ENCODE data around the gene ZNF554. TPM values are rescaled to one million over a fixed set of nuclear protein-coding genes. Genes with fewer than 3 reads are reported as not detected.

The ZNF554 gene
- total RNA-seq, 2 experiments from 2014 or later: 2.0 TPM

DNA sequence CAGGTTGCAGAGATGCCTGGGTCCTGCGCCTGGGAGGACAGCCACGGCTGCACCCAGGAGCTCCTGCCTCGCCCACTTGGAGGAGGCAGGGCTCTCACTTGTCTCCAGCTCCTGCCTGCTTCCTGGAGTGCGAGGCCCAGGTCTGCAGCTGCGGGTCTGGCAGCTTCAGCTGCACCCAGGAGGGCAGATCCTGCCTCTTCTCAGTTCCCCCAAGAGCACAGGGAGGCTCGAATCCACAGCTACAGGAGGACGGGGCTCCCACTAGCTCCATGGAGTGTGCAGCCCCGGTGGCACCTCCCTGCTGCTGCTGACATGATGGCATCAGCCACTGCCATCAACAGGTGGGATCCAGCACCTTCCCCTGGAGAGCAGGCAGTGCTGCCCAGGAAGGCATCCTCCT is 4.5 kb downstream of the ZNF554 start:
- Mint-ChIP-seq H3K4me3 (no peak overlapping the region), H3K36me3 (peaks cover 23% of the 10 kb centered on the region), H3K27ac (no peak overlapping the region), H3K4me1 (ENCODE audit: low read depth) (peaks cover 2% of the 10 kb centered on the region), H3K27me3 (no peaks in the 10 kb centered on the region), H3K9me3 (peaks cover 11% of the 10 kb centered on the region)
- intact Hi-C loops (cut with micrococcal nuclease): loop anchor here (10.0 kb wide), 1 partner anchor 51 kb away; no protein-coding TSS in a partner anchor
- POLR2A ChIA-PET: no interaction called here
- no peak for DNase-seq
- CTCF ChIA-PET: interaction anchor here (1.6 kb wide), 1 partner anchor 17 kb away, joined by 3 read pairs; the partner anchor contains the start of gene ZNF555

GRCh38 chr19:2827022-2827421 is 7.4 kb downstream of the ZNF554 start:
- Mint-ChIP-seq H3K27ac (no peak overlapping the region), H3K9me3 (peaks cover 24% of the 10 kb centered on the region), H3K4me3 (no peak overlapping the region), H3K36me3 (peaks cover 34% of the 10 kb centered on the region), H3K4me1 (ENCODE audit: low read depth) (no peaks in the 10 kb centered on the region), H3K27me3 (no peaks in the 10 kb centered on the region)
- no peak for DNase-seq
- intact Hi-C loops (cut with micrococcal nuclease): loop anchor here (10.0 kb wide), 1 partner anchor 48 kb away; no protein-coding TSS in a partner anchor
- POLR2A ChIA-PET: no interaction called here
- CTCF ChIA-PET: interaction anchor here (1.0 kb wide), 1 partner anchor 179 kb away, joined by 3 read pairs; no protein-coding TSS in a partner anchor

- H3K4me1 Mint-ChIP-seq (ENCODE audit: low read depth): no peaks in the 10 kb centered on the region
- H3K36me3 Mint-ChIP-seq: peaks cover 43% of the 10 kb centered on the region
- no peak overlapping the region for H3K27ac Mint-ChIP-seq
- H3K27me3 Mint-ChIP-seq: no peaks in the 10 kb centered on the region
- peaks cover 31% of the 10 kb centered on the region for H3K9me3 Mint-ChIP-seq
- intact Hi-C loops (cut with micrococcal nuclease): loop anchor here (10.0 kb wide), 1 partner anchor 47 kb away; no protein-coding TSS in a partner anchor
- no peak for DNase-seq
- CTCF ChIA-PET: no interaction called here
- no peak overlapping the region for H3K4me3 Mint-ChIP-seq
- POLR2A ChIA-PET: no interaction called here
Observed at GRCh38 chr19:2827840-2828489, 8.3 kb downstream of the ZNF554 start.

- intact Hi-C loops (cut with micrococcal nuclease): no loop called here
- H3K4me3 Mint-ChIP-seq: no peak overlapping the region
- ChIA-PET POLR2A (no interaction called here), CTCF (interaction anchor here (1.0 kb wide), 1 partner anchor 15 kb away, joined by 4 read pairs; no protein-coding TSS in a partner anchor)
- H3K4me1 Mint-ChIP-seq (ENCODE audit: low read depth): no peaks in the 10 kb centered on the region
- peaks cover 65% of the 10 kb centered on the region for H3K36me3 Mint-ChIP-seq
- no peak overlapping the region for H3K27ac Mint-ChIP-seq
- DNase-seq: no peak
- H3K9me3 Mint-ChIP-seq: peaks cover 65% of the 10 kb centered on the region
- no peaks in the 10 kb centered on the region for H3K27me3 Mint-ChIP-seq
Observed at GRCh38 chr19:2834294-2834871, 14.7 kb downstream of the ZNF554 start.

GRCh38 chr19:2837430-2837829 is 17.8 kb downstream of the ZNF554 start:
- intact Hi-C loops (cut with micrococcal nuclease): no loop called here
- no peak overlapping the region for H3K4me3 Mint-ChIP-seq
- DNase-seq: no peak
- peaks cover 7% of the 10 kb centered on the region for H3K4me1 Mint-ChIP-seq (ENCODE audit: low read depth)
- POLR2A ChIA-PET: interaction anchor here (0.7 kb wide), 1 partner anchor 175 kb away, joined by 5 read pairs; no protein-coding TSS in a partner anchor
- peaks cover 49% of the 10 kb centered on the region for H3K9me3 Mint-ChIP-seq
- CTCF ChIA-PET: no interaction called here
- H3K27ac Mint-ChIP-seq: no peak overlapping the region
- no peaks in the 10 kb centered on the region for H3K27me3 Mint-ChIP-seq
- H3K36me3 Mint-ChIP-seq: peaks cover 54% of the 10 kb centered on the region

- H3K27ac Mint-ChIP-seq: peak within 1 kb of the TSS; percentile 77
- peaks cover 9% of the 10 kb centered on the region for H3K4me1 Mint-ChIP-seq (ENCODE audit: low read depth)
- peak within 1 kb of the TSS; percentile 83 for H3K4me3 Mint-ChIP-seq
- no peaks in the 10 kb centered on the region for H3K27me3 Mint-ChIP-seq
- ChIA-PET CTCF (interaction anchor here (0.6 to 1.6 kb wide), 12 partner anchors 9 to 213 kb away, joined by 3 to 5 read pairs (median 3); partner anchors contain the start of gene ZNF57), POLR2A (no interaction called here)
- intact Hi-C loops (cut with micrococcal nuclease): loop anchor here (2.0 to 5.0 kb wide), 2 partner anchors 22 to 61 kb away; partner anchors contain the start of genes ZNF554 and ZNF57
- H3K9me3 Mint-ChIP-seq: peaks cover 17% of the 10 kb centered on the region
- peak; percentile 99 for DNase-seq
- H3K36me3 Mint-ChIP-seq: peaks cover 30% of the 10 kb centered on the region
Observed at GRCh38 chr19:2840794-2841791, 21.4 kb downstream of the ZNF554 start, which contains the start of gene ZNF555. TSS of gene ZNF555 (plus strand) at chr19:2841475. CDS start at chr19:2841573, 98 bp downstream.

GRCh38 chr19:2841855-2842574 is 22.3 kb downstream of the ZNF554 start:
- Mint-ChIP-seq H3K9me3 (peaks cover 8% of the 10 kb centered on the region), H3K4me3 (peak overlapping the region; percentile 68), H3K4me1 (ENCODE audit: low read depth) (peaks cover 9% of the 10 kb centered on the region), H3K36me3 (peaks cover 20% of the 10 kb centered on the region), H3K27ac (no peak overlapping the region), H3K27me3 (no peaks in the 10 kb centered on the region)
- intact Hi-C loops (cut with micrococcal nuclease): loop anchor here (2.0 to 5.0 kb wide), 2 partner anchors 23 to 60 kb away; partner anchors contain the start of genes ZNF554 and ZNF57
- peak; percentile 11 for DNase-seq
- POLR2A ChIA-PET: no interaction called here
- CTCF ChIA-PET: interaction anchor here (0.6 to 1.6 kb wide), 7 partner anchors 8 to 214 kb away, joined by 3 to 5 read pairs (median 3); no protein-coding TSS in a partner anchor

DNA sequence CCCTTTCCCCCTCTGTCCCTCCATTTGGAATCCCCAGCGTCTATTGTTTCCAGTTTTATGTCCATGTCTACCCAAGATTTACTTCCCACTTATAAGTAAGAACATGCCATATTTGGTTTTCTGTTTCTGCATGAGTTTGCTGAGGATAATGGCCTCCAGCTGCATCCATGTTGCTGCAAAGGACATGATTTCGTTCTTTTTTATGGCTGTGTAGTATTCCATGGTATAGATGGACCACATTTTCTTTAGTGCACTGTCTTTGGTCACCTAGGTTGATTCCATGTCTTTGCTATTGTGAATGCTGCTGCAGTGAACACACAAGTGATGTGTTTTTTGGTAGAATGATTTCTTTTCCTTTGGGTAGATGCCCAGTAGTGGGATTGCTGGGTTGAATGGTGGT is 25.4 kb downstream of the ZNF554 start:
- Mint-ChIP-seq H3K4me3 (no peak overlapping the region), H3K27me3 (no peaks in the 10 kb centered on the region), H3K4me1 (ENCODE audit: low read depth) (peaks cover 15% of the 10 kb centered on the region), H3K9me3 (peaks cover 5% of the 10 kb centered on the region), H3K36me3 (peaks cover 20% of the 10 kb centered on the region), H3K27ac (no peak overlapping the region)
- intact Hi-C loops (cut with micrococcal nuclease): no loop called here
- ChIA-PET POLR2A (interaction anchor here (0.7 kb wide), 1 partner anchor 8 kb away, joined by 3 read pairs; no protein-coding TSS in a partner anchor), CTCF (no interaction called here)
- no peak for DNase-seq

- Mint-ChIP-seq H3K9me3 (peaks cover 15% of the 10 kb centered on the region), H3K4me1 (ENCODE audit: low read depth) (peaks cover 19% of the 10 kb centered on the region), H3K4me3 (no peak overlapping the region), H3K36me3 (peaks cover 28% of the 10 kb centered on the region), H3K27ac (no peak overlapping the region), H3K27me3 (no peaks in the 10 kb centered on the region)
- DNase-seq: no peak
- POLR2A ChIA-PET: no interaction called here
- intact Hi-C loops (cut with micrococcal nuclease): no loop called here
- CTCF ChIA-PET: no interaction called here
Observed at GRCh38 chr19:2846180-2846894, 26.7 kb downstream of the ZNF554 start.

- peaks cover 26% of the 10 kb centered on the region for H3K9me3 Mint-ChIP-seq
- no peak overlapping the region for H3K4me3 Mint-ChIP-seq
- intact Hi-C loops (cut with micrococcal nuclease): no loop called here
- POLR2A ChIA-PET: no interaction called here
- peaks cover 14% of the 10 kb centered on the region for H3K4me1 Mint-ChIP-seq (ENCODE audit: low read depth)
- no peaks in the 10 kb centered on the region for H3K27me3 Mint-ChIP-seq
- H3K36me3 Mint-ChIP-seq: peaks cover 38% of the 10 kb centered on the region
- no peak for DNase-seq
- CTCF ChIA-PET: no interaction called here
- H3K27ac Mint-ChIP-seq: no peak overlapping the region
Observed at GRCh38 chr19:2847507-2847906, 27.8 kb downstream of the ZNF554 start.

- no peak for DNase-seq
- Mint-ChIP-seq H3K9me3 (peaks cover 37% of the 10 kb centered on the region), H3K4me3 (no peak overlapping the region), H3K36me3 (peaks cover 50% of the 10 kb centered on the region), H3K4me1 (ENCODE audit: low read depth) (peaks cover 13% of the 10 kb centered on the region), H3K27ac (no peak overlapping the region), H3K27me3 (no peaks in the 10 kb centered on the region)
- POLR2A ChIA-PET: no interaction called here
- intact Hi-C loops (cut with micrococcal nuclease): no loop called here
- CTCF ChIA-PET: no interaction called here
Observed at GRCh38 chr19:2848616-2849015, 28.9 kb downstream of the ZNF554 start.
